ENCODE measurements around the gene SCAND1.
"Not testable (repeated sequence)": the region's sequence is repeated elsewhere in the genome, so short reads cannot be mapped to it uniquely, and the experiment has no call there.

Gene SCAND1

GRCh38 chr20:35967979-35968640 is 13.8 kb upstream of the SCAND1 start, which contains the start of gene CNBD2:
Gene CNBD2 (plus strand): TSS chr20:35968590. CDS start chr20:35968763, 173 bp downstream.
- in situ Hi-C loops (cut with HindIII; ENCODE audit: low sequenced_read_pairs): no loop called here

GRCh38 chr20:35963878-35964277 is 9.6 kb upstream of the SCAND1 start:
- in situ Hi-C loops (cut with HindIII; ENCODE audit: low sequenced_read_pairs): no loop called here

GRCh38 chr20:35959291-35959690 is 5.0 kb upstream of the SCAND1 start:
- in situ Hi-C loops (cut with HindIII; ENCODE audit: low sequenced_read_pairs): not testable (repeated sequence)

GRCh38 chr20:35956616-35957015 is 2.3 kb upstream of the SCAND1 start:
- in situ Hi-C loops (cut with HindIII; ENCODE audit: low sequenced_read_pairs): no loop called here

GRCh38 chr20:35954907-35955251 is 577 bp upstream of the SCAND1 start:
- in situ Hi-C loops (cut with HindIII; ENCODE audit: low sequenced_read_pairs): no loop called here

- in situ Hi-C loops (cut with HindIII; ENCODE audit: low sequenced_read_pairs): no loop called here
These were observed 709 bp downstream of the SCAND1 start for GRCh38 chr20:35953387-35954199.

GRCh38 chr20:35952480-35953386 is 1.6 kb downstream of the SCAND1 start:
- in situ Hi-C loops (cut with HindIII; ENCODE audit: low sequenced_read_pairs): no loop called here

- in situ Hi-C loops (cut with HindIII; ENCODE audit: low sequenced_read_pairs): not testable (repeated sequence)
These were observed 2.2 kb downstream of the SCAND1 start for GRCh38 chr20:35952080-35952479.

GRCh38 chr20:35950093-35950492 is 4.2 kb downstream of the SCAND1 start:
- in situ Hi-C loops (cut with HindIII; ENCODE audit: low sequenced_read_pairs): no loop called here

GRCh38 chr20:35947907-35948306 is 6.4 kb downstream of the SCAND1 start:
- in situ Hi-C loops (cut with HindIII; ENCODE audit: low sequenced_read_pairs): no loop called here

GRCh38 chr20:35947489-35947888 is 6.8 kb downstream of the SCAND1 start:
- in situ Hi-C loops (cut with HindIII; ENCODE audit: low sequenced_read_pairs): no loop called here

GRCh38 chr20:35942243-35942642 is 12.1 kb downstream of the SCAND1 start:
- in situ Hi-C loops (cut with HindIII; ENCODE audit: low sequenced_read_pairs): no loop called here

GRCh38 chr20:35941620-35942019 is 12.7 kb downstream of the SCAND1 start:
- in situ Hi-C loops (cut with HindIII; ENCODE audit: low sequenced_read_pairs): no loop called here

- in situ Hi-C loops (cut with HindIII; ENCODE audit: low sequenced_read_pairs): no loop called here
These were observed 15.0 kb downstream of the SCAND1 start for GRCh38 chr20:35939264-35939663.

- in situ Hi-C loops (cut with HindIII; ENCODE audit: low sequenced_read_pairs): no loop called here
These were observed 20.3 kb downstream of the SCAND1 start for GRCh38 chr20:35934050-35934449.

GRCh38 chr20:35929301-35929700 is 25.0 kb downstream of the SCAND1 start:
- in situ Hi-C loops (cut with HindIII; ENCODE audit: low sequenced_read_pairs): no loop called here

- in situ Hi-C loops (cut with HindIII; ENCODE audit: low sequenced_read_pairs): no loop called here
These were observed 33.8 kb downstream of the SCAND1 start for GRCh38 chr20:35920523-35920922.

- in situ Hi-C loops (cut with HindIII; ENCODE audit: low sequenced_read_pairs): no loop called here
These were observed 36.3 kb downstream of the SCAND1 start for GRCh38 chr20:35918021-35918420.

- in situ Hi-C loops (cut with HindIII; ENCODE audit: low sequenced_read_pairs): no loop called here
These were observed 37.2 kb downstream of the SCAND1 start for GRCh38 chr20:35917077-35917476.

- in situ Hi-C loops (cut with HindIII; ENCODE audit: low sequenced_read_pairs): no loop called here
These were observed 41.4 kb downstream of the SCAND1 start for GRCh38 chr20:35912881-35913280.

GRCh38 chr20:35910254-35910653 is 44.0 kb downstream of the SCAND1 start:
- in situ Hi-C loops (cut with HindIII; ENCODE audit: low sequenced_read_pairs): no loop called here

Data from DLD1 (cell line).